ENCODE results near the gene SACM1L.
"Not testable (repeated sequence)": the region's sequence is repeated elsewhere in the genome, so short reads cannot be mapped to it uniquely, and the experiment has no call there.

SACM1L gene

GRCh38 chr3:45746165-45746776 is 57.1 kb downstream of the SACM1L start:
- no peak for DNase-seq (ENCODE audit: low read depth)

- no peak for DNase-seq (ENCODE audit: low read depth)
These were observed 57.8 kb downstream of the SACM1L start for GRCh38 chr3:45746777-45747622.

DNA sequence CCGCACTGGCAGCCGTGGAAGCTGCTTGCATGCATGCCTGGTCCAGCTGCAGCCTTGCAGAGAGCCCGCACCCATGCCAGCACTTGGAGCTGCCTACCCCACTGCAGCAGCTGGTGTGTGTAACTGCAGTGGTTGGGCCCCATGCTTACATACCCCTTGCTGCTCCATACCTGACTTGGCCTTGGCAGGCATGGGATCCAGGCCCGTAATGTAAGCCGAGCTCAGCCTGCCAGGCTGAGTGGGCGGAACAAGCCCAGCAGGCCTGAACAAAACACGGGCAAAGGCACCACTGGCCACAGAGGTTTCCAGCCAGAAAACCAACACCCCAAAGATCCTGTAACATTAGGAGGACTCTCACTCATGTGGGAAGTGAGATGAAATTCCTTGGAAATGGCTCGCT is 58.9 kb downstream of the SACM1L start:
- DNase-seq (ENCODE audit: low read depth) = no peak

DNA sequence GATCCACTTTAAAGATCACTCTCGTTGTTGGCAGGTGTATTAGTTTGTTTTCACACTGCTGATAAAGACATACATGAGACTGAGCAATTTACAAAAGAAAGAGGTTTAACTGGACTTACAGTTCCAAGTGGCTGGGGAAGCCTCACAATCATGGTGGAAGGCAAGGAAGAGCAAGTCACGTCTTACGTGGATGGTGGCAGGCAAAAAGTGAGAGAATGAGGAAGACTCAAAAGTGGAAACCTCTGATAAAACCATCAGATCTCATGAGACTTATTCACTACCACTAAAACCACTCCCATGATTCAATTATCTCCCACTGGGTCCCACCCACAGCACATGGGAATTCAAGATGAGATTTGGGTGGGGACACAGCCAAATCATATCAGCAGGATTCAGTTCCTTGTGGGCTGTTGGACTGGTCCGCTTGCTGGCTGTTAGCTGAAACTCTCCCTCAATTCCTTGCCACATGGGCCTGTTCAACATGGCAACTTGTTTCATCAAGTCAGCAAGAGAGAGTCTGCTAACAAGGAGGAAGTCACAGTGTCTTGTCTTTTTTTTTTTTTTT is 59.9 kb downstream of the SACM1L start:
- not testable (repeated sequence) for DNase-seq (ENCODE audit: low read depth)

DNA sequence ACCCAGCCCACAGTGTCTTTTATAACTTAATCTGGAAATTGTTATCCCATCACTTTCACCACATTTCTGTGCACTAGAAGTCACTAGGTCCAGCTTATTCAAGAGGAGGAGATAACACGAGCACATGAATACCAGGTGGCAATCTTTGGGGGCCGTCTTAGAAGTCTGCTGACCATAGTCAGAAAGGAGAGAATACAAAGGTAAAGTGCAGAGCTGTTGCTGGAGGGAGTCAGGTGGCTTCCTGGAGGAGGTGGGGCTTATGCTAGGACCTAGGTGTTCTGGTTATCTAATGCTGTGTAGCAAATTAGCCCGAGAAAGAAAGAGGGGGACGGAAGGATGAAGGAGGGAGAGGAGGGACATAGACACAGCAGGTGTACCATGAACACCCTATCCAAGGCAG is 60.7 kb downstream of the SACM1L start:
- DNase-seq (ENCODE audit: low read depth) = no peak

DNA sequence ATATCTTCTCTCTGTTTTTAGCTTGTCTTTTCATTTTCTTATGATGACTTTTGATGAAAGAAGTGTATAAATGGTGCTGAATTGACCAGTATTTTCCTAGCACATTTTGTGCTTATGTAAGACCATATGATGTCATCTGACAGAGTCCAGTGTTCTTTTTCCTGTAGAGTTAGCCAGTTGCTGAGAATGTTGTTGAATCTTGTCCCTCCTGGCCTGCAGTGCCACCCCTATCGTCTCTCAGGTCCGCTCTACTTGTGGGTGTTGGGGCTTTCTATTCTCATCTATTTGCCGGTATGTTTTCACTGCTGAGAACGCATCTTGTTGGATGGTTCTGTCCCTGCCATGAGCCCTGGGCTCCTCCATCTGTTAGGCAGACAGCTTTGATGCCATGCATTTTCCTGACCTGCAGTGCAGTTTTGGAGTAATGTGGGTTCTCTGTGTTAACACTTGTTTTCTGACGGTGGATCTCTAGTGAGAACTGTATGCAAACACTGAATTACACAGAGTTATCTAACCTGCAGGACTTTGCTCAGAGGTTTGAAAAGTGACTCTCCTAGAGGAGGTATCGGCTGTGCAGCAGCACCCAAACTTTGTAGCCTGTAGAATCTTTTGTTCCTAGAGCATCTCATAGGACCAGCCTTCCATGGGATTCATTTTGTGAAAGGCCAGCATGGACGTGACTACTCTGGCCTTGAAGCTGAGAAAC is 62.5 kb downstream of the SACM1L start:
- no peak for DNase-seq (ENCODE audit: low read depth)

GRCh38 chr3:45753095-45753494 is 63.9 kb downstream of the SACM1L start:
- DNase-seq (ENCODE audit: low read depth) = no peak

GRCh38 chr3:45754461-45754860 is 65.3 kb downstream of the SACM1L start:
- DNase-seq (ENCODE audit: low read depth) = no peak

DNA sequence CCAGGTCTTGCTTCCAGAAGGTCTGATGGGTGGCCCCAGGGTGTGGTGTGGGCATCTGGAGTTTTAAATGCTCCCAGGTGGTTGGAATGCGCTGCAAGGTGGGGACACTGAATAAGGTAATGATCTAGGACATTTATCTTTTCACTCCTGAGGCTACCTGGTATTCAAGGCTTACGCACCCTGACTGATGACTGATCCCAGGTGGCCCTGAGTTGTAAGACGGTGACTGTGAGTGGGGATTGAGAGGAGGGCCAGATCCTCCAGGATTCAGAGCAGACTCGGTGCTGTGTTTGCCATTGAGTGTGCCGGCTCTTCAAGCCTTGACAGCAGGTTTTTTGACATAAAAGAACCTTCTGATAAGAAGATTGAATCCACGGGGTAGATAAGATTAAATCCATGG is 66.9 kb downstream of the SACM1L start:
- DNase-seq (ENCODE audit: low read depth) = no peak

DNA sequence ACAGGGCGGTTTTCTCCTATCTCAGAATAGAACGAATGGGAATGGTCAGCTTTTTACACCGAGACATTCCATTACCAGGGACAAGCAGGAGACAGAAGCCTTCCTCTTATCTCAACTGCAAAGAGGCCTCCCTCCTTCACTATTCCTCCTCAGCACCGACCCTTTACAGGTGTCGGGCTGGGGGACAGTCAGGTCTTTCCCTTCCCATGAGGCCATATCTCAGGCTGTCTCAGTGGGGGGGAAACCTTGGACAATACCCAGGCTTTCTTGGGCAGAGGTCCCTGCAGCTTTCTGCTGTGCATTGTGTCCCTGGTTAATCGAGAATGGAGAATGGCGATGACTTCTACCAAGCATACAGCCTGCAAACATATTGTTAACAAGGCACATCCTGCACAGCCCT is 67.9 kb downstream of the SACM1L start:
- not testable (repeated sequence) for DNase-seq (ENCODE audit: low read depth)

DNA sequence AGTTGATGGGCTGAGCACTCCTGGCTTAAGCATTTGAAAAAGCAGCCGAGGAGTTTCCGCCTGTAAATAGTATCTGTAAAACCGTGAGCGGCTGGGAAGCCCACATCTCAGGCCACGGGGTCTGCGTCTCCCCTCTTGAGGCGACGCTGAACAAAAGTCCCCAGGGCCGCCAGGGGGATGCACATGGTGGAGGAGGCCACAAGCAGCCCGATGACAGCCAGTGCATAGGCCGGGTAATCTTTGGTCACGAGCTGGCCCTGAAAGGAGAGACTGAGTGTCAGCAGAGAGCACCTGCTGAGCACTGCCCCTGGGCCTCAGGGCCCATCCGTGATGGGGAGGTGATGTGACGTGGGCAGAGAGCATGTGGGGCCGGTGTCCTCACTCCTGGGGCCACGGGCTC is 69.7 kb downstream of the SACM1L start:
- DNase-seq (ENCODE audit: low read depth) = no peak

DNA sequence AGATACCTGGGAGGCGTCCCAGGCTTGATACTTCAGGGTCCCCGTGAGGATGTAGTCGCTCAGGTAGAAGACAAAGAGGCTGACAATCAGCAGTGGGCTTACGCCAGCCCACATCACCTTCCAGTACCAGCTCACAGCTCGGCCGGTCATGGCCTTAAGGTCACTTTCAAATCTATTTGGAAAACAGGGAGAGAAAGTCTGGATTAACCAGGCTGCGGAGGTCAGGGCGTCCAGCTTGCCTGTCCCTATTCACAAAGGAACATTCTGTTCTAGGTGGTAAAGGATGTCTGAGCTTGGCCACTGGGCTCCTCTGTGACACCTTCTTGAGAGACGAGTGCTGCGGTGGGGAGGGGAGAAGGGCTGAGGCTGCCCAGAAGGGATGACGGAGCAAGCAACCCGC is 70.7 kb downstream of the SACM1L start:
- DNase-seq (ENCODE audit: low read depth) = no peak

DNA sequence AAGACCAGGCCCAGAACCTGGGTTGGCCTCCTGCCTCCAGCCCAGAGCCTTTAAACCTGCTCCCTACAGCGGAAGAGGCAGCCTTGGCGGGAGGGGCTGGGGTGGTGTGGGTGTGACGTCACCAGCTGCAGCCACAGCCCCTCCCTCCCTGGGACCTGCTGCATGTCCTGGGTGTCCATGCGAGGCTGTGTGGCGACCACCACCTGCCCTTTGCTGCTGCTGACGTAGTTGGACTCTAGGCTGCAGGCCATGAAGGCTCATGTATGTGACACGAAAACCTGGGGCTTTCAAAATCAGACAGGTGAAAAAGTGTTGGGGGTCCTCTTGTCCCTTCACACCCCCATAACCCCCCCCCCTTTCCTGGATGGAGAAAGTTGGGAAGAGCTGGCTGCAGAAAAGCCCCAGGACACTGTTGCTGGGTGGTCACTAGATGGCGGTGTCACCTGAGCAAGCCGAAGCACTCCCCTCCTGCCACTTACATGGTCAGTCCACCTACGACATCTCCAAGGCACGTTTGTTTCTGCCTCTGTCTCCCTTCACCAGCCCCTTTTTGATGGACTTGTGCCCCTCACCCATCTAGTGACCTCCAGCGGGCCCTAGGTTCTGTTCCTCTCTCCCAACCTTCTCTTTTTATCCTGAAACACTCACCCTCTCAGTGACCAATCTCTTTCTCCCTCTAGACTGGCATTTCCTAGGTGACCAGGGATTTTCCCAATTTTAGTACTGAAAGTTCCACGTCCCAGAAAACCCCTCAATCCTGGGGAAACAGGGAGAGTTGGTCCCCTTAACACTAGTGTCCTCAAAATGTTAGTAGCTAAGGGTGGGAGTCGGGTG is 71.9 kb downstream of the SACM1L start:
- DNase-seq (ENCODE audit: low read depth) = no peak

GRCh38 chr3:45761831-45762230 is 72.6 kb downstream of the SACM1L start:
- no peak for DNase-seq (ENCODE audit: low read depth)

GRCh38 chr3:45762647-45763302 is 73.6 kb downstream of the SACM1L start:
- DNase-seq (ENCODE audit: low read depth) = no peak

GRCh38 chr3:45763303-45763675 is 74.1 kb downstream of the SACM1L start:
- DNase-seq (ENCODE audit: low read depth) = no peak

GRCh38 chr3:45765266-45765851 is 76.2 kb downstream of the SACM1L start:
- no peak for DNase-seq (ENCODE audit: low read depth)

- no peak for DNase-seq (ENCODE audit: low read depth)
These were observed 76.8 kb downstream of the SACM1L start for GRCh38 chr3:45765958-45766357.

DNA sequence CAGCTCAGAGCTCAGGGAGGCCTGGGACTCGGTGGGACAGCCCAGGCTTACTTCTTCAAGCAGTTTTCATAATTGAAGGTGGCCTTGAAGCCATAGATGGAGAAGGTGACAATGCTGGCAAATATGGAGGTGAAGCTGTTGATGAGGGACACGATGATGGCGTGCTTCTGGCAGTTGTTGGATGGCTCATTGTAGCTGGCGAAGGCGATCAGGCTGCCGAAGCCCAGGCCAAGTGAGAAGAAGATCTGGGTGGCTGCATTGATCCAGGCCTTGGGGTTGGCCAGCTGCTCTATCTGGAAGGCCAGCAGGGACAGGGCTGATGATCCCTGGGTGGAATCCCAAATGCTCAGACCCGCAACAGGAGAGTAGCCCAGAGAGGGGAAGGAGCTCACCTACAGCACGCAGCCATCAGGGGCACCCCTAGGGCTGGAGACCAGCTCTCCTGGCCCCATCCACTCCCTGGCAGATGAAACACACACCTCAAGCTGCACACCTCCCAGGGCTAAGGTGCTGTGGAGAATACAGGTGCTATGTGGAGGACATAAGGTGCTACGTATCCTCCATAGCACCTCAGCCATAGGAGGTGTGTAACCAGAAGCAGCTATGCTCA is 82.1 kb downstream of the SACM1L start:
- DNase-seq (ENCODE audit: low read depth) = no peak

DNA sequence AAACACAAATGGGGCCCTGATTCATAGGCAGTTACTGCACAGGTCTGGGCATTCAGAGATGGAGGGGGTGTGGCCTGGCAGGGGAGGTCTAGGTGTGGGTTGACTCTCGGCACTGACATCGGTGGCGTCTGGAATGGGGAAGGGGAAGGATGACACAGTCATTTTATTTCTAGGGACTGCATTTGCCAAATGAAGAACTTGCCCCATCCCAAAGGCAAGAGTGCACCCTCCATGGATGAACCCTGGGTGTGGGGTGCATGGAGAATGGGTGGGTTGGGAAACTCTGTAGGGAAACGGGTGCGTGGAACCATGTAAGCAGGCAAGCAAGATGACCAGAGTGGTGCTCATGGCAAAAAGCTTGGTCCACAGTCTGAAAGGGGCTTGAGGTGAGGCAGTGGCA is 82.6 kb downstream of the SACM1L start:
- no peak for DNase-seq (ENCODE audit: low read depth)
